ENCODE data around the gene SAMD1. TPM values are rescaled to one million over a fixed set of nuclear protein-coding genes. Genes with fewer than 3 reads are reported as not detected.

SAMD1 gene
- total and polyA plus RNA-seq, 9 of the 15 experiments (the other 6 are each of a cell fraction or from before 2014, with no cell fraction given) = 2.9 to 96.0 (median 43.5) TPM

- TF ChIP-seq CLOCK (CRISPR knock-in tag; IDR thresholded peaks at IDR 0.05; ENCODE audit: borderline replicate concordance) (no peak), HDAC1 (IDR thresholded peaks at IDR 0.05) (no peak), NR1H2 (CRISPR knock-in tag; IDR thresholded peaks at IDR 0.05) (no peak), RBM14 (IDR thresholded peaks at IDR 0.05; ENCODE audit: borderline replicate concordance, insufficient read depth, low read depth, low read length) (no peak), HDAC2 (IDR thresholded peaks at IDR 0.05) (no peak), HDGF (IDR thresholded peaks at IDR 0.05) (no peak), NRF1 (conservative IDR thresholded peaks at IDR 0.05 in 1 of 2, IDR thresholded peaks at IDR 0.05 in 1 of 2) (peak; percentile 30 to 42; a peak in 3 of 4 replicates), STAT5A (IDR thresholded peaks at IDR 0.05; ENCODE audit: borderline replicate concordance, low read length) (no peak), AFF4 (CRISPR knock-in tag; IDR thresholded peaks at IDR 0.05) (no peak), KLF16 (IDR thresholded peaks at IDR 0.05) (no peak)
- TF ChIP-seq, protein P1, sequence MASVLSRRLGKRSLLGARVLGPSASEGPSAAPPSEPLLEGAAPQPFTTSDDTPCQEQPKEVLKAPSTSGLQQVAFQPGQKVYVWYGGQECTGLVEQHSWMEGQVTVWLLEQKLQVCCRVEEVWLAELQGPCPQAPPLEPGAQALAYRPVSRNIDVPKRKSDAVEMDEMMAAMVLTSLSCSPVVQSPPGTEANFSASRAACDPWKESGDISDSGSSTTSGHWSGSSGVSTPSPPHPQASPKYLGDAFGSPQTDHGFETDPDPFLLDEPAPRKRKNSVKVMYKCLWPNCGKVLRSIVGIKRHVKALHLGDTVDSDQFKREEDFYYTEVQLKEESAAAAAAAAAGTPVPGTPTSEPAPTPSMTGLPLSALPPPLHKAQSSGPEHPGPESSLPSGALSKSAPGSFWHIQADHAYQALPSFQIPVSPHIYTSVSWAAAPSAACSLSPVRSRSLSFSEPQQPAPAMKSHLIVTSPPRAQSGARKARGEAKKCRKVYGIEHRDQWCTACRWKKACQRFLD (CRISPR knock-in tag; IDR thresholded peaks at IDR 0.05) = no peak
Observed at GRCh38 chr19:14073925-14074838, 16.4 kb downstream of the SAMD1 start (continued).
